MM.1S (cell line): ENCODE measurements around the gene CYP24A1.

ENCODE experiments used
- CTCF ChIP-seq: fragments of 300-600 bp; sonication (generic); IDR thresholded peaks from 2 replicates; pipeline ENCODE4 v1.5.1; 2016; ENCODE audit warnings: antibody characterized with exemption, low read length, mixed read lengths
- EZH2 ChIP-seq: fragments of 300-600 bp; sonication (generic); optimal IDR thresholded peaks from 2 replicates; pipeline ENCODE3; 2017; ENCODE audit warnings: low read depth, mild to moderate bottlenecking, antibody characterized with exemption, low read length, mixed read lengths

DNA sequence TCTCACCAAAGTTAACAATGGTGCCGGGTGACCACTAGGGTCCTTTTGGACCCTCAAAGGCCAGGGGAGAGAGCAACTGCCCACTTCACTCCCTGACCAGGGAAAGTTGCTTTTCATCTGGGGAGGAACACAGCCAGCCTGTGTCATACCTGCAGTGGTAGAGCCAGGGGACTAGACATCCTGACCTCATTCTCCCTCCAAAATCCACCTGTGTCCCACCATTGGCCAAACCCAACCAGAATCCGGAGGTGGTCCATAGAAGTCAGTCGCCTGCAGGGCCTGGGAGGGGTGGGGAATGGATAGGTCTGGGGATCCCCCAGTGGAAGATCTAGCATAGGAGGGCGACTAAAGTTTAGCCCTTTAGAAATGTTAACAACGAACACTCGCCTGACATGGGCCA, 46.9 kb upstream of the CYP24A1 start:
- TF ChIP-seq CTCF (no peak), EZH2 (no peak)
